Fibroblast of lung (primary cell): Measurements from ENCODE around the gene IGSF21. TPM values are rescaled to one million over a fixed set of nuclear protein-coding genes. Genes with fewer than 3 reads are reported as not detected.

ENCODE experiments used
- DNase-seq, 2 donors: peaks; one replicate each; pipeline versions ENCODE4 v3.0.0 to v3.0.0-alpha.2; 2010; ENCODE audit warnings: low read depth in 2 of 2
- H2AFZ ChIP-seq: 2 replicates; pipeline ENCODE4 v1.5.1; 2012; ENCODE audit warnings: low read length, control low read depth, inconsistent platforms
- H3K27ac ChIP-seq: 2 replicates; pipeline ENCODE4 v1.5.1; 2011; ENCODE audit warnings: low read length, control low read depth; ENCODE audit not compliant: insufficient read depth
- H3K27me3 ChIP-seq: 2 replicates; pipeline ENCODE4 v1.5.1; 2011; ENCODE audit warnings: mild to moderate bottlenecking, low read length; ENCODE audit not compliant: control insufficient read depth, insufficient read depth
- H3K36me3 ChIP-seq: 2 replicates; pipeline ENCODE4 v1.5.1; 2011; ENCODE audit warnings: low read length; ENCODE audit not compliant: control insufficient read depth, insufficient read depth
- H3K4me1 ChIP-seq: 2 replicates; pipeline ENCODE4 v1.5.1; 2011; ENCODE audit warnings: low read length; ENCODE audit not compliant: control insufficient read depth, insufficient read depth; ENCODE audit errors: extremely low read depth
- H3K4me2 ChIP-seq: 2 replicates; pipeline ENCODE4 v1.5.1; 2011; ENCODE audit warnings: low read length, control low read depth; ENCODE audit not compliant: insufficient read depth; ENCODE audit errors: extremely low read depth
- H3K4me3 ChIP-seq, 4 experiments: fragments of 200-600 bp in 1 of 4; sonication (generic) in 1 of 4; replicated peaks in 1 of 4; 2 replicates each; pipeline ENCODE4 v1.5.1; 2011 to 2016; ENCODE audit warnings: low read length in 4 of 4, low read depth in 3 of 4, mild to moderate bottlenecking in 3 of 4, control low read depth in 2 of 4, inconsistent platforms in 1 of 4, mixed read lengths in 1 of 4; ENCODE audit not compliant: insufficient read depth in 1 of 4; ENCODE audit errors: control extremely low read depth in 1 of 4
- H3K79me2 ChIP-seq: 2 replicates; pipeline ENCODE4 v1.5.1; 2012; ENCODE audit warnings: mild to moderate bottlenecking, low read length, inconsistent platforms; ENCODE audit not compliant: control insufficient read depth, insufficient read depth
- H3K9ac ChIP-seq: 2 replicates; pipeline ENCODE4 v1.5.1; 2011; ENCODE audit warnings: mild to moderate bottlenecking, low read length, control low read depth; ENCODE audit not compliant: insufficient read depth
- H3K9me3 ChIP-seq: 2 replicates; pipeline ENCODE4 v1.5.1; 2012; ENCODE audit warnings: low read depth, low read length; ENCODE audit not compliant: control insufficient read depth, insufficient read depth
- H4K20me1 ChIP-seq: 2 replicates; pipeline ENCODE4 v1.5.1; 2011; ENCODE audit warnings: low read length; ENCODE audit not compliant: control insufficient read depth, insufficient read depth; ENCODE audit errors: extremely low read depth
- EZH2 ChIP-seq: IDR thresholded peaks from 2 replicates; pipeline ENCODE4 v1.5.1; 2012; ENCODE audit warnings: low read length, control low read depth, mild to moderate bottlenecking; ENCODE audit errors: missing control alignments
- polyA plus RNA-seq, 2 donors: library from polyadenylated mRNA; depleted of rRNA in 1 of 2; stranded (reverse) in 1 of 2; unstranded in 1 of 2; fragments of >200 nt; gene quantifications; 2 replicates each; pipeline ENCODE4 v1.2.1, GENCODE V29; 2011 to 2012; ENCODE audit warnings: missing spikeins in 1 of 2
- total RNA-seq: library from RNA; depleted of rRNA; stranded (reverse); fragments of >200 nt; gene quantifications from 2 replicates; pipeline ENCODE4 v1.2.1, GENCODE V29; 2014
- TF ChIP-seq, protein P1 (sequence below), 2 donors: IDR thresholded peaks in 1 of 2; conservative IDR thresholded peaks in 1 of 2; 1 replicate in 1 of 2; 2 replicates in 1 of 2; pipeline ENCODE4 v1.5.1; 2011 to 2012; ENCODE audit warnings: low read length in 2 of 2, control low read depth in 1 of 2, inconsistent platforms in 1 of 2, low read depth in 1 of 2, mild to moderate bottlenecking in 1 of 2

Gene IGSF21
- total and polyA plus RNA-seq, 2 donors (not counting 1 experiment from before 2014, with no cell fraction given) = not detected

DNA sequence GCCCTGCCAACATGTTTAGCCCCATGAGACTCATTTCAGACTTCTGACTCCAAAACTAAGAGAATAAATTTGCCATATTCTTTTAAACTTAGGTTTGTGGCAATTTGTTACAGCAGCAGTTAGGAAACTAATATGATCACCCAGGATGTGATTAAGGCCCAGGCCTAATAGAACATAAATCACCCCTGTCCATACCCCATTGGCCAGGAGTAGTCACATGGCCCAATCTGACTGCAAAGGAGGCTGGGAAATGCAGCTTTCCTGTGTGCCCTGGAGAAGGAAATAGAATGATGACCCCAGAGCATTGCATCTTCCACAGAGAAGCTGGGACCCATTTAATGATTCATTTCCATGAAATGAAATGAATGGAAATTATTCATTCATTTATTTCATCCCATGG is 272.7 kb downstream of the IGSF21 start:
- H3K36me3 ChIP-seq = no peaks in the 10 kb centered on the region
- no peak overlapping the region for H3K9ac ChIP-seq
- H3K4me2 ChIP-seq = no peak overlapping the region
- no peak for DNase-seq
- H3K27ac ChIP-seq = no peak overlapping the region
- H4K20me1 ChIP-seq = no peaks in the 10 kb centered on the region
- no peaks in the 10 kb centered on the region for H3K9me3 ChIP-seq
- no peaks in the 10 kb centered on the region for H3K4me1 ChIP-seq
- no peak overlapping the region for H2AFZ ChIP-seq
- no peaks in the 10 kb centered on the region for H3K79me2 ChIP-seq
- H3K27me3 ChIP-seq = no peaks in the 10 kb centered on the region
- TF ChIP-seq, protein P1, sequence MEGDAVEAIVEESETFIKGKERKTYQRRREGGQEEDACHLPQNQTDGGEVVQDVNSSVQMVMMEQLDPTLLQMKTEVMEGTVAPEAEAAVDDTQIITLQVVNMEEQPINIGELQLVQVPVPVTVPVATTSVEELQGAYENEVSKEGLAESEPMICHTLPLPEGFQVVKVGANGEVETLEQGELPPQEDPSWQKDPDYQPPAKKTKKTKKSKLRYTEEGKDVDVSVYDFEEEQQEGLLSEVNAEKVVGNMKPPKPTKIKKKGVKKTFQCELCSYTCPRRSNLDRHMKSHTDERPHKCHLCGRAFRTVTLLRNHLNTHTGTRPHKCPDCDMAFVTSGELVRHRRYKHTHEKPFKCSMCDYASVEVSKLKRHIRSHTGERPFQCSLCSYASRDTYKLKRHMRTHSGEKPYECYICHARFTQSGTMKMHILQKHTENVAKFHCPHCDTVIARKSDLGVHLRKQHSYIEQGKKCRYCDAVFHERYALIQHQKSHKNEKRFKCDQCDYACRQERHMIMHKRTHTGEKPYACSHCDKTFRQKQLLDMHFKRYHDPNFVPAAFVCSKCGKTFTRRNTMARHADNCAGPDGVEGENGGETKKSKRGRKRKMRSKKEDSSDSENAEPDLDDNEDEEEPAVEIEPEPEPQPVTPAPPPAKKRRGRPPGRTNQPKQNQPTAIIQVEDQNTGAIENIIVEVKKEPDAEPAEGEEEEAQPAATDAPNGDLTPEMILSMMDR (conservative IDR thresholded peaks at IDR 0.05 in 1 of 2, IDR thresholded peaks at IDR 0.05 in 1 of 2; ENCODE audit: low read depth in 1 of 2, low read length in 2 of 2) = no peak
- no peak for TF ChIP-seq EZH2
- H3K4me3 ChIP-seq = no peak overlapping the region

DNA sequence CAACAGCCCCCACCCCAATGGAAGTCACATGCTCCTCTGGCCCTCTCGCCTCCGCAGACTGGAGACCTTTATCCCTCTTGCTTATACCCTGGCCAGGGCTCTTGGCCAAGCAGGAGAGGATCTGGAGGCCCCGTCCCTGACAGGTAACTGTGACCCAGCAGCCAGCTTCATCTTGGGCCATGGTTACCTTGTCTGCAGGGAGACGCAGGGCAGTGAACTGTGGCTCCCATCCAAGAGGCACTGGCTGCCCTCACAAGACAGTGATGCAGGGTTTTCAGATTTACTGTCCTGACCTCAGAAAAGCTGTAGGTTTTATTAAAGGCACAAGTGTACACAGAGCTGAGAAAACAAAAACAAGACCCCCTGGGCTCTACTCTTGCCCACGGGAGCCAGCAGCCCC is 276.5 kb downstream of the IGSF21 start:
- TF ChIP-seq EZH2 = no peak
- TF ChIP-seq, protein P1 (conservative IDR thresholded peaks at IDR 0.05 in 1 of 2, IDR thresholded peaks at IDR 0.05 in 1 of 2; ENCODE audit: low read depth in 1 of 2, low read length in 2 of 2) = no peak
- no peak overlapping the region for H2AFZ ChIP-seq
- no peak for DNase-seq

DNA sequence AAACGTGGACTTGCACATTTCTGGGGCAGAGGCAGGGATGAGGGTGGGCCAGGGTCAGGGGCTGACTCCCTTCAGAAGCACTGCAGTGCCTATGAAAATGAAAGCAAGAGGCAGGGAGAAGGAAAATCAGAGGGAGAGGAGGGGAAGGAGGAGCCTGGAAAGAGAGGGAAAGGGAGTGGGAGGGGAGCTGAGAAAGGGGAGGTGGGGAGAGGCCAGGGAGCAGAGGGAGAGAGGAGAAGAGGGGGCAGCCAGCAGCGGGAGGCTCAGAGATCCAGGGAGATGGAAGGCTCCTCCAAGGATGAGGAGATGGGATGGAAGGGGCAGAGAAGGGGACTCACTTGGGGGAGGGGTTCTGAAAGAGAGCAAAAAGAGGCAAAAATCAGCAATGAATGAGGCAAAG is 276.9 kb downstream of the IGSF21 start:
- TF ChIP-seq, protein P1 (conservative IDR thresholded peaks at IDR 0.05 in 1 of 2, IDR thresholded peaks at IDR 0.05 in 1 of 2; ENCODE audit: low read depth in 1 of 2, low read length in 2 of 2) = no peak
- TF ChIP-seq EZH2 = no peak
- Histone ChIP-seq H4K20me1 (no peaks in the 10 kb centered on the region), H3K27ac (no peak overlapping the region), H3K79me2 (no peaks in the 10 kb centered on the region), H3K9ac (no peak overlapping the region), H3K4me1 (no peaks in the 10 kb centered on the region), H3K36me3 (no peaks in the 10 kb centered on the region), H3K4me3 (no peak overlapping the region), H3K9me3 (no peaks in the 10 kb centered on the region), H3K27me3 (no peaks in the 10 kb centered on the region), H2AFZ (no peak overlapping the region), H3K4me2 (no peak overlapping the region)
- no peak for DNase-seq

More for the DNA sequence above, 276.5 kb downstream of the IGSF21 start:
- H3K27ac ChIP-seq = no peak overlapping the region
- H3K4me3 ChIP-seq = no peak overlapping the region
- H3K9me3 ChIP-seq = no peaks in the 10 kb centered on the region
- H3K27me3 ChIP-seq = no peaks in the 10 kb centered on the region
- H3K4me2 ChIP-seq = no peak overlapping the region
- H3K9ac ChIP-seq = no peak overlapping the region
- H3K79me2 ChIP-seq = no peaks in the 10 kb centered on the region
- no peaks in the 10 kb centered on the region for H3K4me1 ChIP-seq
- H3K36me3 ChIP-seq = no peaks in the 10 kb centered on the region
- no peaks in the 10 kb centered on the region for H4K20me1 ChIP-seq
